ENCODE results near the gene TP73. TPM values are rescaled to one million over a fixed set of nuclear protein-coding genes. Genes with fewer than 3 reads are reported as not detected.
"Not testable (repeated sequence)": the region's sequence is repeated elsewhere in the genome, so short reads cannot be mapped to it uniquely, and the experiment has no call there.

TP73 gene
- total RNA-seq, 1 donor from 2014 or later = 6.1 TPM

GRCh38 chr1:3744646-3745045 lies 92.3 kb downstream of the TP73 start:
- DNase-seq = no peak

- no peak for DNase-seq
Observed at GRCh38 chr1:3745071-3745470, 92.8 kb downstream of the TP73 start.

GRCh38 chr1:3745590-3746381 lies 93.5 kb downstream of the TP73 start:
- no peak for DNase-seq

- no peak for DNase-seq
Observed at GRCh38 chr1:3746389-3746829, 94.1 kb downstream of the TP73 start.

- DNase-seq = peak; percentile 89
Observed at GRCh38 chr1:3746830-3747521, 94.7 kb downstream of the TP73 start.

- no peak for DNase-seq
Observed at GRCh38 chr1:3747522-3747848, 95.2 kb downstream of the TP73 start.

GRCh38 chr1:3747903-3748302 lies 95.6 kb downstream of the TP73 start:
- DNase-seq = no peak

- DNase-seq = not testable (repeated sequence)
Observed at GRCh38 chr1:3748316-3748900, 96.1 kb downstream of the TP73 start.

GRCh38 chr1:3749512-3749911 lies 97.2 kb downstream of the TP73 start:
- DNase-seq = no peak

GRCh38 chr1:3750741-3751140 lies 98.4 kb downstream of the TP73 start:
- DNase-seq = no peak

- DNase-seq = no peak
Observed at GRCh38 chr1:3752400-3752945, 100.2 kb downstream of the TP73 start, which contains the start of gene CCDC27. Gene CCDC27 (plus strand): TSS chr1:3752450. CDS start chr1:3752482, 32 bp downstream.

GRCh38 chr1:3753656-3754454 lies 101.5 kb downstream of the TP73 start:
- DNase-seq = no peak

- DNase-seq = no peak
Observed at GRCh38 chr1:3756394-3756793, 104.1 kb downstream of the TP73 start.

- DNase-seq = no peak
Observed at GRCh38 chr1:3759164-3759563, 106.8 kb downstream of the TP73 start.

- DNase-seq = no peak
Observed at GRCh38 chr1:3759796-3760195, 107.5 kb downstream of the TP73 start.

- DNase-seq = no peak
Observed at GRCh38 chr1:3761296-3762010, 109.1 kb downstream of the TP73 start.

- no peak for DNase-seq
Observed at GRCh38 chr1:3762151-3762872, 110.0 kb downstream of the TP73 start.

GRCh38 chr1:3762873-3763228 lies 110.5 kb downstream of the TP73 start:
- DNase-seq = no peak

GRCh38 chr1:3763351-3764125 lies 111.2 kb downstream of the TP73 start:
- no peak for DNase-seq

GRCh38 chr1:3767328-3767925 lies 115.1 kb downstream of the TP73 start:
- DNase-seq = no peak
